ENCODE data around the gene DGCR2.

- TF ChIP-seq CTCF (conservative IDR thresholded peaks at IDR 0.05) (no peak), ZFX (IDR thresholded peaks at IDR 0.05) (no peak)
These were observed 69.2 kb downstream of the DGCR2 start for GRCh38 chr22:19052941-19053541.

Data from C4-2B (cell line).